Fibroblast of lung (primary cell): ENCODE results near the gene GAS5. TPM values are rescaled to one million over a fixed set of nuclear protein-coding genes. Genes with fewer than 3 reads are reported as not detected.

Source experiments
- DNase-seq, 2 donors: peaks; one replicate each; pipeline versions ENCODE4 v3.0.0 to v3.0.0-alpha.2; 2010; ENCODE audit warnings: low read depth in 2 of 2
- H2AFZ ChIP-seq: 2 replicates; pipeline ENCODE4 v1.5.1; 2012; ENCODE audit warnings: low read length, control low read depth, inconsistent platforms
- H3K27ac ChIP-seq: 2 replicates; pipeline ENCODE4 v1.5.1; 2011; ENCODE audit warnings: low read length, control low read depth; ENCODE audit not compliant: insufficient read depth
- H3K27me3 ChIP-seq: 2 replicates; pipeline ENCODE4 v1.5.1; 2011; ENCODE audit warnings: mild to moderate bottlenecking, low read length; ENCODE audit not compliant: control insufficient read depth, insufficient read depth
- H3K36me3 ChIP-seq: 2 replicates; pipeline ENCODE4 v1.5.1; 2011; ENCODE audit warnings: low read length; ENCODE audit not compliant: control insufficient read depth, insufficient read depth
- H3K4me1 ChIP-seq: 2 replicates; pipeline ENCODE4 v1.5.1; 2011; ENCODE audit warnings: low read length; ENCODE audit not compliant: control insufficient read depth, insufficient read depth; ENCODE audit errors: extremely low read depth
- H3K4me2 ChIP-seq: 2 replicates; pipeline ENCODE4 v1.5.1; 2011; ENCODE audit warnings: low read length, control low read depth; ENCODE audit not compliant: insufficient read depth; ENCODE audit errors: extremely low read depth
- H3K4me3 ChIP-seq, 4 experiments: fragments of 200-600 bp in 1 of 4; sonication (generic) in 1 of 4; replicated peaks in 1 of 4; 2 replicates each; pipeline ENCODE4 v1.5.1; 2011 to 2016; ENCODE audit warnings: low read length in 4 of 4, low read depth in 3 of 4, mild to moderate bottlenecking in 3 of 4, control low read depth in 2 of 4, inconsistent platforms in 1 of 4, mixed read lengths in 1 of 4; ENCODE audit not compliant: insufficient read depth in 1 of 4; ENCODE audit errors: control extremely low read depth in 1 of 4
- H3K79me2 ChIP-seq: 2 replicates; pipeline ENCODE4 v1.5.1; 2012; ENCODE audit warnings: mild to moderate bottlenecking, low read length, inconsistent platforms; ENCODE audit not compliant: control insufficient read depth, insufficient read depth
- H3K9ac ChIP-seq: 2 replicates; pipeline ENCODE4 v1.5.1; 2011; ENCODE audit warnings: mild to moderate bottlenecking, low read length, control low read depth; ENCODE audit not compliant: insufficient read depth
- H3K9me3 ChIP-seq: 2 replicates; pipeline ENCODE4 v1.5.1; 2012; ENCODE audit warnings: low read depth, low read length; ENCODE audit not compliant: control insufficient read depth, insufficient read depth
- H4K20me1 ChIP-seq: 2 replicates; pipeline ENCODE4 v1.5.1; 2011; ENCODE audit warnings: low read length; ENCODE audit not compliant: control insufficient read depth, insufficient read depth; ENCODE audit errors: extremely low read depth
- EZH2 ChIP-seq: IDR thresholded peaks from 2 replicates; pipeline ENCODE4 v1.5.1; 2012; ENCODE audit warnings: low read length, control low read depth, mild to moderate bottlenecking; ENCODE audit errors: missing control alignments
- polyA plus RNA-seq, 2 donors: library from polyadenylated mRNA; depleted of rRNA in 1 of 2; stranded (reverse) in 1 of 2; unstranded in 1 of 2; fragments of >200 nt; gene quantifications; 2 replicates each; pipeline ENCODE4 v1.2.1, GENCODE V29; 2011 to 2012; ENCODE audit warnings: missing spikeins in 1 of 2
- total RNA-seq: library from RNA; depleted of rRNA; stranded (reverse); fragments of >200 nt; gene quantifications from 2 replicates; pipeline ENCODE4 v1.2.1, GENCODE V29; 2014
- TF ChIP-seq, protein P1 (sequence below), 2 donors: IDR thresholded peaks in 1 of 2; conservative IDR thresholded peaks in 1 of 2; 1 replicate in 1 of 2; 2 replicates in 1 of 2; pipeline ENCODE4 v1.5.1; 2011 to 2012; ENCODE audit warnings: low read length in 2 of 2, control low read depth in 1 of 2, inconsistent platforms in 1 of 2, low read depth in 1 of 2, mild to moderate bottlenecking in 1 of 2

Gene GAS5
- total and polyA plus RNA-seq, 2 donors (not counting 1 experiment from before 2014, with no cell fraction given), result 502 to 810 TPM

GRCh38 chr1:173915596-173915995 is 47.8 kb upstream of the GAS5 start:
- Histone ChIP-seq H3K4me2 (no peak overlapping the region), H3K4me1 (no peaks in the 10 kb centered on the region), H4K20me1 (no peaks in the 10 kb centered on the region), H2AFZ (no peak overlapping the region), H3K9ac (no peak overlapping the region), H3K27ac (no peak overlapping the region), H3K4me3 (no peak overlapping the region), H3K79me2 (no peaks in the 10 kb centered on the region), H3K27me3 (no peaks in the 10 kb centered on the region), H3K9me3 (no peaks in the 10 kb centered on the region), H3K36me3 (no peaks in the 10 kb centered on the region)
- no peak for DNase-seq
- TF ChIP-seq EZH2, result no peak
- TF ChIP-seq, protein P1, sequence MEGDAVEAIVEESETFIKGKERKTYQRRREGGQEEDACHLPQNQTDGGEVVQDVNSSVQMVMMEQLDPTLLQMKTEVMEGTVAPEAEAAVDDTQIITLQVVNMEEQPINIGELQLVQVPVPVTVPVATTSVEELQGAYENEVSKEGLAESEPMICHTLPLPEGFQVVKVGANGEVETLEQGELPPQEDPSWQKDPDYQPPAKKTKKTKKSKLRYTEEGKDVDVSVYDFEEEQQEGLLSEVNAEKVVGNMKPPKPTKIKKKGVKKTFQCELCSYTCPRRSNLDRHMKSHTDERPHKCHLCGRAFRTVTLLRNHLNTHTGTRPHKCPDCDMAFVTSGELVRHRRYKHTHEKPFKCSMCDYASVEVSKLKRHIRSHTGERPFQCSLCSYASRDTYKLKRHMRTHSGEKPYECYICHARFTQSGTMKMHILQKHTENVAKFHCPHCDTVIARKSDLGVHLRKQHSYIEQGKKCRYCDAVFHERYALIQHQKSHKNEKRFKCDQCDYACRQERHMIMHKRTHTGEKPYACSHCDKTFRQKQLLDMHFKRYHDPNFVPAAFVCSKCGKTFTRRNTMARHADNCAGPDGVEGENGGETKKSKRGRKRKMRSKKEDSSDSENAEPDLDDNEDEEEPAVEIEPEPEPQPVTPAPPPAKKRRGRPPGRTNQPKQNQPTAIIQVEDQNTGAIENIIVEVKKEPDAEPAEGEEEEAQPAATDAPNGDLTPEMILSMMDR (conservative IDR thresholded peaks at IDR 0.05 in 1 of 2, IDR thresholded peaks at IDR 0.05 in 1 of 2; ENCODE audit: low read depth in 1 of 2, low read length in 2 of 2), result no peak

- H3K27ac ChIP-seq, result no peak overlapping the region
- no peak for TF ChIP-seq EZH2
- TF ChIP-seq, protein P1 (conservative IDR thresholded peaks at IDR 0.05 in 1 of 2, IDR thresholded peaks at IDR 0.05 in 1 of 2; ENCODE audit: low read depth in 1 of 2, low read length in 2 of 2), result peak; percentile 37 to 61
- no peaks in the 10 kb centered on the region for H4K20me1 ChIP-seq
- no peak overlapping the region for H3K4me3 ChIP-seq
- H3K36me3 ChIP-seq, result no peaks in the 10 kb centered on the region
- no peaks in the 10 kb centered on the region for H3K4me1 ChIP-seq
- no peak overlapping the region for H3K4me2 ChIP-seq
- H3K27me3 ChIP-seq, result no peaks in the 10 kb centered on the region
- H3K79me2 ChIP-seq, result no peaks in the 10 kb centered on the region
- peak in 1 of 2 donors; percentile 12 for DNase-seq
- no peak overlapping the region for H2AFZ ChIP-seq
- H3K9ac ChIP-seq, result no peak overlapping the region
- H3K9me3 ChIP-seq, result no peaks in the 10 kb centered on the region
Observed at GRCh38 chr1:173914366-173914871, 46.6 kb upstream of the GAS5 start.

DNA sequence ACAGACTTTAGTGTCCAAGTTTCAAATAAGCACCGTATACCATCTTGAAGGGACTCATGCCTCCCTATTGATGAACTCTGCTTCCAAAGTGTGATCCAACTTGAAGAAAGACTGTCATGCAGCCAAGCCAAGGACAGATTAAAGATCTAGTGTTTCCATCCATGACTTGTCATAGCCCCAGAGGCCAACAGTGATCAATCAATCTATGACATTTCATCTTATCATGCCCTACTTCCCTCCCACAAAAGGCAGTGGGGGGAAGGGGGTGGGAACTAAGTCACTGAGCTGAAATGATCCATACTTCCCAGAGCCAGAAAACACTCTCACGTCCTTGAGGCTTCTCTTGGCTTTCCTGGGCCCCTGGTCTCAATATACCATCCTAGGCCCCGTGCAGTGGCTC is 45.3 kb upstream of the GAS5 start:
- H4K20me1 ChIP-seq, result no peaks in the 10 kb centered on the region
- H3K4me2 ChIP-seq, result no peak overlapping the region
- H2AFZ ChIP-seq, result no peak overlapping the region
- no peak overlapping the region for H3K9ac ChIP-seq
- TF ChIP-seq, protein P1 (conservative IDR thresholded peaks at IDR 0.05 in 1 of 2, IDR thresholded peaks at IDR 0.05 in 1 of 2; ENCODE audit: low read depth in 1 of 2, low read length in 2 of 2), result no peak
- no peak for TF ChIP-seq EZH2
- no peaks in the 10 kb centered on the region for H3K9me3 ChIP-seq
- no peaks in the 10 kb centered on the region for H3K36me3 ChIP-seq
- H3K27ac ChIP-seq, result no peak overlapping the region
- DNase-seq, result no peak
- no peaks in the 10 kb centered on the region for H3K27me3 ChIP-seq
- no peaks in the 10 kb centered on the region for H3K4me1 ChIP-seq
- H3K4me3 ChIP-seq, result no peak overlapping the region
- no peaks in the 10 kb centered on the region for H3K79me2 ChIP-seq
